GM13976 (cell line): ENCODE measurements around the gene FAF1.

ENCODE experiments used
- DNase-seq: peaks from one replicate; pipeline ENCODE4 v3.0.0; 2012; ENCODE audit warnings: low spot score
- CTCF ChIP-seq: IDR thresholded peaks from 2 replicates; pipeline ENCODE4 v1.5.1; 2012; ENCODE audit warnings: borderline replicate concordance, mild to moderate bottlenecking; ENCODE audit not compliant: insufficient read depth; ENCODE audit errors: extremely low read depth, missing control alignments, control extremely low read depth
- in situ Hi-C: fragments of 300-500 bp; cut with MboI; formaldehyde crosslinking; loops from one replicate; pipeline ENCODE4 v1.12.0; 2022; ENCODE audit warnings: low sequenced_read_pairs, mixed read lengths, inconsistent platforms; ENCODE audit not compliant: unreplicated experiment

Gene FAF1

GRCh38 chr1:50808296-50808695 lies 151.8 kb downstream of the FAF1 start:
- TF ChIP-seq CTCF, result no peak
- in situ Hi-C loops, result no loop called here
- DNase-seq, result no peak

GRCh38 chr1:50796272-50796671 lies 163.8 kb downstream of the FAF1 start:
- TF ChIP-seq CTCF, result no peak
- in situ Hi-C loops, result no loop called here

GRCh38 chr1:50793521-50793920 lies 166.5 kb downstream of the FAF1 start:
- in situ Hi-C loops, result no loop called here
- DNase-seq, result no peak
- no peak for TF ChIP-seq CTCF

More at GRCh38 chr1:50796272-50796671, 163.8 kb downstream of the FAF1 start:
- no peak for DNase-seq

GRCh38 chr1:50787266-50787665 lies 172.8 kb downstream of the FAF1 start:
- no peak for DNase-seq
- in situ Hi-C loops, result no loop called here
- no peak for TF ChIP-seq CTCF

GRCh38 chr1:50783286-50783685 lies 176.8 kb downstream of the FAF1 start:
- in situ Hi-C loops, result no loop called here
- DNase-seq, result no peak
- TF ChIP-seq CTCF, result no peak

- DNase-seq, result no peak
- TF ChIP-seq CTCF, result no peak
- in situ Hi-C loops, result no loop called here
Measured at GRCh38 chr1:50780797-50781196, 179.3 kb downstream of the FAF1 start.

GRCh38 chr1:50779801-50780200 lies 180.3 kb downstream of the FAF1 start:
- in situ Hi-C loops, result loop anchor here (10.0 kb wide), 1 partner anchor 415 kb away; no protein-coding TSS in a partner anchor
- DNase-seq, result no peak
- no peak for TF ChIP-seq CTCF
